Left lung (tissue), 10 donors: Measurements from ENCODE around the gene ZNF366. TPM values are rescaled to one million over a fixed set of nuclear protein-coding genes. Genes with fewer than 3 reads are reported as not detected.

Experiments used
- ATAC-seq: fragments of 200-7000 bp; cut with Tn5 transposase; one replicate; pipeline ENCODE4 v1.9.1; 2020; ENCODE audit warnings: moderate library complexity
- DNase-seq, 4 donors: peaks; one replicate each; pipeline ENCODE4 v3.0.0-alpha.2; 2013 to 2020
- H3K27ac ChIP-seq, 2 donors: fragments of 200-600 bp; sonication (generic) in 1 of 2; one replicate each; pipeline versions ENCODE4 v1.5.0 to v1.8.0; 2020 to 2021
- H3K27me3 ChIP-seq, 2 donors: fragments of 200-600 bp; sonication (generic) in 1 of 2; one replicate each; pipeline versions ENCODE4 v1.5.0 to v1.8.0; 2020 to 2021
- H3K36me3 ChIP-seq, 2 donors: fragments of 200-600 bp; sonication (generic) in 1 of 2; one replicate each; pipeline versions ENCODE4 v1.5.0 to v1.8.0; 2020 to 2021
- H3K4me1 ChIP-seq, 2 donors: fragments of 200-600 bp; one replicate each; pipeline ENCODE4 v1.8.0; 2021
- H3K4me3 ChIP-seq, 2 donors: fragments of 200-600 bp; sonication (generic) in 1 of 2; one replicate each; pipeline versions ENCODE4 v1.5.0 to v1.8.0; 2020 to 2021; ENCODE audit warnings: mild to moderate bottlenecking in 1 of 2
- H3K9me3 ChIP-seq, 2 donors: fragments of 200-600 bp; sonication (generic) in 1 of 2; one replicate each; pipeline versions ENCODE4 v1.5.0 to v1.8.0; 2020 to 2021
- intact Hi-C, 2 donors: fragments of 100-400 bp; cut with DNase I; formaldehyde crosslinking; loops; one replicate each; pipeline versions ENCODE4 v1.11.2 to v1.14.2; 2022
- polyA plus RNA-seq, 6 donors: library from polyadenylated mRNA; unstranded; fragments of 120-200 nt; gene quantifications; one replicate each; pipeline ENCODE4 v1.2.1, GENCODE V29; 2013; ENCODE audit not compliant: insufficient read length in 6 of 6
- total RNA-seq, 2 donors: library from RNA; stranded (reverse); fragmentation: NEBNext Ultra II Directional; extraction: Animal tissue kit (Norgen Biotek cat#: 25700); gene quantifications; one replicate each; pipeline ENCODE4 v1.2.1, GENCODE V29; 2021
- TF ChIP-seq, protein P1 (sequence below), 2 donors: fragments of 200-600 bp; sonication (generic) in 1 of 2; IDR thresholded peaks; one replicate each; pipeline versions ENCODE4 v1.5.0 to v1.8.0; 2021; ENCODE audit warnings: antibody characterized with exemption in 2 of 2
- donor health status: DM: no; HTN: yes; CAD: no.
- donor health status: DM: no; HTN: no; CAD: no.

ZNF366 gene
- total and polyA plus RNA-seq, 8 donors: 3.2 to 5.6 (median 4.0) TPM

DNA sequence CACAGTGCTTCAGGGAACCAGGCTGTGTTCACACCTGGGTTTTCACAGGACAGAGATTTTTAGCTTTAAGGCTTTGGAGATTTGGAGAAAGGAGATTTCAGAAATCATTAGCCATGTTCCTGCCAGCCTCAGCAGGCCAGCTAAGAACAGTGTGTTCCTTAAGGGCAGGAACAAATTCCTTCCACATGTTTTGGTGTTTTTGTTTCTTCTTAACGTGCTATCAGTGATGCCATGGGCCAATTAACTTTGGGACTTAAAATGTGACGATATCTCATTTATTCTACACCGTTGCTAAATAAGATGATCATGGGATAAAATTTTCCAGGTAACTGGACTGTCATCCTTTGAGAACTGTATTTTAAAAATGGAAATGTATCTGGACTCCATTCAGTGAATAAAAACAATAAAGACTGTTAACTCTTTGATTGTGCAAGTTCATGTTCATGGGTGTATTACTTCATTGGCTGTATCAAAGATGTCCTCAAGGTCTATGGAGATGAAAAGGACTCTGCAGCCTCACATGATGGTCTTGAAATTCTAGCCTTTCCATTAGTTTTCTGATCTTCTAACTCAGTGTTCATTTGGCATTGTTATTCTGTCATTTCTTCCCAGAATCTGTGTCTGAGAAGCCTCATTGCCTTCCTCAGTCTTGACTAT lies 72.3 kb downstream of the ZNF366 start:
- H3K36me3 ChIP-seq: no peaks in the 10 kb centered on the region
- TF ChIP-seq, protein P1, sequence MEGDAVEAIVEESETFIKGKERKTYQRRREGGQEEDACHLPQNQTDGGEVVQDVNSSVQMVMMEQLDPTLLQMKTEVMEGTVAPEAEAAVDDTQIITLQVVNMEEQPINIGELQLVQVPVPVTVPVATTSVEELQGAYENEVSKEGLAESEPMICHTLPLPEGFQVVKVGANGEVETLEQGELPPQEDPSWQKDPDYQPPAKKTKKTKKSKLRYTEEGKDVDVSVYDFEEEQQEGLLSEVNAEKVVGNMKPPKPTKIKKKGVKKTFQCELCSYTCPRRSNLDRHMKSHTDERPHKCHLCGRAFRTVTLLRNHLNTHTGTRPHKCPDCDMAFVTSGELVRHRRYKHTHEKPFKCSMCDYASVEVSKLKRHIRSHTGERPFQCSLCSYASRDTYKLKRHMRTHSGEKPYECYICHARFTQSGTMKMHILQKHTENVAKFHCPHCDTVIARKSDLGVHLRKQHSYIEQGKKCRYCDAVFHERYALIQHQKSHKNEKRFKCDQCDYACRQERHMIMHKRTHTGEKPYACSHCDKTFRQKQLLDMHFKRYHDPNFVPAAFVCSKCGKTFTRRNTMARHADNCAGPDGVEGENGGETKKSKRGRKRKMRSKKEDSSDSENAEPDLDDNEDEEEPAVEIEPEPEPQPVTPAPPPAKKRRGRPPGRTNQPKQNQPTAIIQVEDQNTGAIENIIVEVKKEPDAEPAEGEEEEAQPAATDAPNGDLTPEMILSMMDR (IDR thresholded peaks at IDR 0.05): no peak
- H3K27me3 ChIP-seq: no peaks in the 10 kb centered on the region
- DNase-seq (no peak), ATAC-seq (no peak)
- intact Hi-C loops: no loop called here
- no peak overlapping the region for H3K4me3 ChIP-seq
- H3K9me3 ChIP-seq: no peaks in the 10 kb centered on the region
- H3K4me1 ChIP-seq: peaks cover 0 to 8% of the 10 kb centered on the region in 2 donors
- H3K27ac ChIP-seq: no peak overlapping the region

DNA sequence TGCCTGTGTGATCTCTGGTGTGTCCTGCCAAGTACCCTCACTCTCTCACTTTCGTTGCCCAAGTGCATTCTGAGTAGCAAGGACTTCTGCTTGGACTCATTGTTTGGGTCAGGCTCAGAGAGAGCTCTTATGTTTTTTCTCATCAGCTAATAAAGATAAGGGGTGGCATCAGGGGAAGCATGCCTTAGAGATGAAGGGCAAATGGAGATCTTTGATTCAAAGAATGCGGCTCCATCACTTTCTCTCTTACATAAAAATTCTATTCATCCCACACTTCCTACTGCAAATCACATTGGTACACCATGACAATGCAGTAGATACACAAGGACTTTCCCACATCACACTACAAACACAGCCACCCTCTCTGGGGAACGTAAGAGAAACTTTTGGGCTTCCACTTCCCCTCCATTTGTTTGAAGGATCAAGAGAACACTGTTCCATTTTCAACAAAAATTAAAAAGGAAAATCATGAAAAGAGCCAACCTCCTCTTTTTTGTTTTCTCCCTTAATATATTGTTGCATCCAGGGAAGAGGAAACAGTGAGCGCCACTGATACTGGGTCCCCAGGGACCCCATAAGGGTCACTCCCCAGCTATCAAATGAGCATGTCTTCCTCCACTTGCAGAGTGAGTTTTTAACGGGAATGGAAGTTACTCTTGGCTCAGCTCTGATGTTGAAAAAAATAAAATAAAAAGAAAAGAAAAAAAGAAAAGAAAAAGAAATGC lies 73.0 kb downstream of the ZNF366 start:
- H3K9me3 ChIP-seq: no peaks in the 10 kb centered on the region
- no peaks in the 10 kb centered on the region for H3K27me3 ChIP-seq
- intact Hi-C loops: no loop called here
- H3K4me3 ChIP-seq: no peak overlapping the region
- TF ChIP-seq, protein P1 (IDR thresholded peaks at IDR 0.05): no peak
- DNase-seq (no peak), ATAC-seq (no peak)
- H3K27ac ChIP-seq: no peak overlapping the region
- H3K36me3 ChIP-seq: no peaks in the 10 kb centered on the region
- H3K4me1 ChIP-seq: peaks cover 0 to 8% of the 10 kb centered on the region in 2 donors

DNA sequence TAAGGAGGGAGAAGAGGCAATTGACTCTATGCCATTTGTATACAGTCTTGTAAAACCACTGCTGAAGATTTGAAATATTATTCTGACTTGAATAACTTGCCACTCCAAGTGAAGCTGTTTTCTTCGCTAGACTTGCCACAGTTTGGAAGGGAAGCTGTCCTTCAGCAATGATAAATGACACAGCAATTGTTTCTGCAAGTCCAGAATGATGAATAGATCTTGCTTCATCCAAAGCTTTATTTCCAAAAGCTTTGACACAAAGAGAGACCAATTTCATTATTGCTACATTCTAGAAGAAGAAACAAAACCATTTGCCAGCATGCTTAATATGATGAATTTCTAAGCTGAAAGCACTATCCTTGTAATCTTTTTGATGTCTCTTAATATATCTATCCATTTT lies 73.7 kb downstream of the ZNF366 start:
- Histone ChIP-seq H3K27ac (no peak overlapping the region), H3K4me3 (no peak overlapping the region), H3K36me3 (no peaks in the 10 kb centered on the region), H3K27me3 (no peaks in the 10 kb centered on the region), H3K9me3 (no peaks in the 10 kb centered on the region), H3K4me1 (peaks cover 0 to 8% of the 10 kb centered on the region in 2 donors)
- no peak for DNase-seq
- intact Hi-C loops: no loop called here
- TF ChIP-seq, protein P1 (IDR thresholded peaks at IDR 0.05): no peak
- ATAC-seq: no peak

DNA sequence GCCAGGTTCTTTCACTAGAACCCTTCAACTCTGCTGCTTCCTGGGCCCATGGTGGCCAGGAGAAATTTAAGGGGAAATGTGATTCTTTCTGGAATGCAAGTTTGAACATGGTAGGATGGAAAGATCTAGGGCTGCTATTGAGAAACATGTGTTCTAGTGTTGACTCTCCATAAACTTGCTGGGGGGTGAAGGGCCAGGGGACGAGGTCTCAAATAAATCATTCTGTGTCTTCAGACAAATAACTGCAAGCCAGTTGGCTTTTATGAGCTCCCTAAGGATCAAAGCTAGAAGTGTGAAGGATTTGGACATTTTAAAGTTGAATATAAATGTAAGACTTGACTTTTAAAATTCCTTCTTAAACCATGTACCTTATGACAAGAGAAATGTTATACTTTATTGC lies 78.5 kb downstream of the ZNF366 start:
- intact Hi-C loops: no loop called here
- Histone ChIP-seq H3K27ac (no peak overlapping the region), H3K27me3 (no peaks in the 10 kb centered on the region), H3K4me3 (no peak overlapping the region), H3K36me3 (no peaks in the 10 kb centered on the region), H3K4me1 (peaks cover 3 to 8% of the 10 kb centered on the region in 2 donors), H3K9me3 (no peaks in the 10 kb centered on the region)
- no peak for DNase-seq
- TF ChIP-seq, protein P1 (IDR thresholded peaks at IDR 0.05): no peak
- ATAC-seq: no peak
